CD4-positive, alpha-beta T cell (primary cell): ENCODE measurements around the gene MTG1. TPM values are rescaled to one million over a fixed set of nuclear protein-coding genes. Genes with fewer than 3 reads are reported as not detected.
"Not testable (repeated sequence)": the region's sequence is repeated elsewhere in the genome, so short reads cannot be mapped to it uniquely, and the experiment has no call there.

Experiments
- ATAC-seq: fragments of 200-7000 bp; cut with Tn5 transposase; one replicate; pipeline ENCODE4 v1.10.0; 2022; ENCODE audit warnings: mild to moderate bottlenecking; ENCODE audit not compliant: poor library complexity
- CTCF ChIA-PET: fragments of 350-600 bp; sonication (Branson Sonifier 250); formaldehyde crosslinking; loops from one replicate; lab custom pipeline; 2021; ENCODE audit warnings: antibody characterized with exemption, inconsistent platforms; lab: Charles Lee
- POLR2A ChIA-PET: fragments of 350-600 bp; sonication (Branson Sonifier 250); formaldehyde crosslinking; loops from one replicate; lab custom pipeline; 2021; ENCODE audit warnings: antibody characterized with exemption, inconsistent platforms; lab: Charles Lee
- DNase-seq, 14 experiments: peaks; one replicate each; pipeline ENCODE4 v3.0.0-alpha.2; 2013 to 2020; ENCODE audit warnings: mixed read lengths in 2 of 14
- H3K27ac ChIP-seq, 2 donors: one replicate each; pipeline versions ENCODE4 v1.5.1 to v1.7.0; 2013; ENCODE audit warnings: low read length in 2 of 2, low read depth in 1 of 2, mild to moderate bottlenecking in 1 of 2
- H3K27me3 ChIP-seq, 2 experiments: 1 replicate in 1 of 2; 2 replicates in 1 of 2; pipeline versions ENCODE4 v1.6.1 to v1.7.0; 2013; ENCODE audit warnings: low read length in 2 of 2, control low read depth in 1 of 2, mild to moderate bottlenecking in 1 of 2, moderate library complexity in 1 of 2; ENCODE audit not compliant: insufficient read depth in 2 of 2, control insufficient read depth in 1 of 2
- H3K36me3 ChIP-seq: one replicate; pipeline ENCODE4 v1.6.1; 2013; ENCODE audit warnings: low read length, control low read depth; ENCODE audit not compliant: insufficient read depth
- H3K4me1 ChIP-seq: one replicate; pipeline ENCODE4 v1.6.1; 2013; ENCODE audit warnings: low read length, control low read depth; ENCODE audit not compliant: insufficient read depth
- H3K4me3 ChIP-seq: one replicate; pipeline ENCODE4 v1.5.1; 2013; ENCODE audit warnings: mild to moderate bottlenecking, low read length, moderate library complexity
- H3K9me3 ChIP-seq, 2 experiments: 1 replicate in 1 of 2; 2 replicates in 1 of 2; pipeline versions ENCODE4 v1.6.1 to v1.7.0; 2013; ENCODE audit warnings: low read length in 2 of 2, mild to moderate bottlenecking in 2 of 2, control low read depth in 1 of 2, moderate library complexity in 1 of 2; ENCODE audit not compliant: control insufficient read depth in 1 of 2, insufficient read depth in 1 of 2
- H3K27ac Mint-ChIP-seq: one replicate; pipeline ENCODE4 v1.8.0; 2020; ENCODE audit warnings: mixed read lengths
- H3K27me3 Mint-ChIP-seq: one replicate; pipeline ENCODE4 v1.8.0; 2021; ENCODE audit warnings: mixed read lengths
- H3K36me3 Mint-ChIP-seq: one replicate; pipeline ENCODE4 v1.8.0; 2021; ENCODE audit warnings: low read depth, mixed read lengths
- H3K4me1 Mint-ChIP-seq: one replicate; pipeline ENCODE4 v1.8.0; 2021; ENCODE audit warnings: low read depth, mixed read lengths
- H3K4me3 Mint-ChIP-seq: one replicate; pipeline ENCODE4 v1.8.0; 2020; ENCODE audit warnings: mild to moderate bottlenecking, mixed read lengths
- H3K9me3 Mint-ChIP-seq: one replicate; pipeline ENCODE4 v1.8.0; 2020; ENCODE audit warnings: mixed read lengths
- intact Hi-C, 2 experiments: fragments of 100-400 bp; cut with DNase I in 1 of 2; cut with micrococcal nuclease in 1 of 2; formaldehyde crosslinking; loops; one replicate each; pipeline versions ENCODE4 v1.15.1 to v1.9.0; 2023 to 2025; cut with DNase I, micrococcal nuclease
- total RNA-seq, 174 experiments: library from RNA in 2 of 174; stranded (reverse) in 2 of 174; gene quantifications; one replicate each; pipeline ENCODE4 v1.2.3 and lab custom pipeline; 2021 to 2026
- TF ChIP-seq, protein P1 (sequence below): fragments of 200-600 bp; IDR thresholded peaks from one replicate; pipeline ENCODE4 v1.8.0; 2022; ENCODE audit warnings: antibody characterized with exemption, mild to moderate bottlenecking

The MTG1 gene
- total RNA-seq, 2 experiments from 2014 or later, result 28.5 to 34.9 TPM

DNA sequence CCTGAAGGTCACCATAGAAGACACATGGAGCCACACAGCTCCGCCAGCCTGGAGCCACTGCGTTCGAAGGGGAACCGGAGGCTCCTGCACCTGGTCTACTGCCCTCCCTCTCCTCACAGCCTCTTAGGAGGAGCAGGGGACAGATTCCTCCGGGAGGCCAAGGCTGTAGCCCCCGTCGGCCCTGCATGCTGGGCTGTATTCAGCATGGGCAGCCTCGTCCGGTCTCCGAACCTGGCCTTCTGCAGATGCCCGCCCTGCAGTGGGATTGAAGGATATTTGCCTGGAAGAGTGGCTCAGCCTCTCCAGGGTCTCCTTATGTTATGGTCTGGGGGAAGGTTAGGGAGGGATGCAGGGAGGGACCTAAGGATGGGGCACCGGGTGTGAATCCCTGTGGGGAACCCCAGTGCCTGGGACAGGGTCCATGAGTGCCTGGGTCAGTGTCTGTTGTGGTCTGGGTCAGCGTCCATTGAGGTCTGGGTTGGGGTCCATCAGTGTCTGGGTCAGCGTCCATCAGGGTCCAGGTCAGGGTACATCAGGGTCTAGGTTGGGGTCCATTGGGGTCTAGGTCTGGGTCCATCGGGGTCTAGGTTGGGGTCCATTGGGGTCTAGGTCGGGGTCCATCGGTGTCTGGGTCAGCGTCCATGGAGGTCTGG is 46.8 kb downstream of the MTG1 start:
- Mint-ChIP-seq H3K9me3 (no peaks in the 10 kb centered on the region), H3K27ac (no peak overlapping the region), H3K27me3 (peaks cover 11% of the 10 kb centered on the region), H3K4me1 (peaks cover 29% of the 10 kb centered on the region), H3K4me3 (no peak overlapping the region), H3K36me3 (no peaks in the 10 kb centered on the region)
- Histone ChIP-seq H3K9me3 (peaks cover 0 to 16% of the 10 kb centered on the region in 2 experiments), H3K36me3 (no peaks in the 10 kb centered on the region), H3K4me3 (no peak overlapping the region), H3K27ac (no peak overlapping the region), H3K4me1 (peaks cover 53% of the 10 kb centered on the region), H3K27me3 (peaks cover 0 to 5% of the 10 kb centered on the region in 2 experiments)
- TF ChIP-seq, protein P1, sequence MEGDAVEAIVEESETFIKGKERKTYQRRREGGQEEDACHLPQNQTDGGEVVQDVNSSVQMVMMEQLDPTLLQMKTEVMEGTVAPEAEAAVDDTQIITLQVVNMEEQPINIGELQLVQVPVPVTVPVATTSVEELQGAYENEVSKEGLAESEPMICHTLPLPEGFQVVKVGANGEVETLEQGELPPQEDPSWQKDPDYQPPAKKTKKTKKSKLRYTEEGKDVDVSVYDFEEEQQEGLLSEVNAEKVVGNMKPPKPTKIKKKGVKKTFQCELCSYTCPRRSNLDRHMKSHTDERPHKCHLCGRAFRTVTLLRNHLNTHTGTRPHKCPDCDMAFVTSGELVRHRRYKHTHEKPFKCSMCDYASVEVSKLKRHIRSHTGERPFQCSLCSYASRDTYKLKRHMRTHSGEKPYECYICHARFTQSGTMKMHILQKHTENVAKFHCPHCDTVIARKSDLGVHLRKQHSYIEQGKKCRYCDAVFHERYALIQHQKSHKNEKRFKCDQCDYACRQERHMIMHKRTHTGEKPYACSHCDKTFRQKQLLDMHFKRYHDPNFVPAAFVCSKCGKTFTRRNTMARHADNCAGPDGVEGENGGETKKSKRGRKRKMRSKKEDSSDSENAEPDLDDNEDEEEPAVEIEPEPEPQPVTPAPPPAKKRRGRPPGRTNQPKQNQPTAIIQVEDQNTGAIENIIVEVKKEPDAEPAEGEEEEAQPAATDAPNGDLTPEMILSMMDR, result no peak
- intact Hi-C loops, result no loop called here
- ChIA-PET CTCF (no interaction called here), POLR2A (no interaction called here)
- DNase-seq (peak in 1 of 14 experiments; percentile 11), ATAC-seq (no peak)

- H3K4me3 Mint-ChIP-seq, H3K36me3 Mint-ChIP-seq, POLR2A ChIA-PET, H3K27me3 Mint-ChIP-seq, CTCF ChIA-PET, ATAC-seq, H3K27me3 ChIP-seq, H3K27ac Mint-ChIP-seq, H3K9me3 Mint-ChIP-seq, H3K27ac ChIP-seq, DNase-seq, intact Hi-C loops, H3K4me3 ChIP-seq, H3K36me3 ChIP-seq: not testable (repeated sequence)
- Histone ChIP-seq H3K9me3 (peaks cover under 1 to 19% of the 10 kb centered on the region in 2 experiments), H3K4me1 (peaks cover 53% of the 10 kb centered on the region)
- peaks cover 29% of the 10 kb centered on the region for H3K4me1 Mint-ChIP-seq
These were observed 47.4 kb downstream of the MTG1 start for GRCh38 chr10:133441356-133441755.

- Mint-ChIP-seq H3K27ac (no peak overlapping the region), H3K4me3 (peak overlapping the region; percentile 60), H3K27me3 (peaks cover 5% of the 10 kb centered on the region), H3K4me1 (peaks cover 29% of the 10 kb centered on the region), H3K9me3 (peaks cover 2% of the 10 kb centered on the region), H3K36me3 (peaks cover 3% of the 10 kb centered on the region)
- H3K27me3 ChIP-seq, result peaks cover 0 to 3% of the 10 kb centered on the region in 2 experiments
- intact Hi-C loops, result no loop called here
- ATAC-seq (no peak), DNase-seq (peak in 2 of 14 experiments; percentile 19 to 41)
- no peak overlapping the region for H3K27ac ChIP-seq
- H3K9me3 ChIP-seq, result peaks cover 5 to 24% of the 10 kb centered on the region in 2 experiments
- TF ChIP-seq, protein P1, result no peak
- ChIA-PET CTCF (no interaction called here), POLR2A (no interaction called here)
- peak overlapping the region; percentile 35 for H3K4me3 ChIP-seq
- H3K36me3 ChIP-seq, result no peaks in the 10 kb centered on the region
- H3K4me1 ChIP-seq, result peaks cover 53% of the 10 kb centered on the region
These were observed 47.8 kb downstream of the MTG1 start for GRCh38 chr10:133441780-133442179.
